Activated naive CD8-positive, alpha-beta T cell treated with anti-CD3 and anti-CD28 coated beads, Interleukin-2, amount 10 ng/mL, durations not matched to agents 7 days and 5 days (primary cell): ENCODE results near the gene PRSS21. TPM values are rescaled to one million over a fixed set of nuclear protein-coding genes. Genes with fewer than 3 reads are reported as not detected.

Experiments
- ATAC-seq: fragments of 150-1000 bp; cut with Tn5 transposase; one replicate; pipeline ENCODE4 v1.10.0; 2021; ENCODE audit warnings: low read depth, moderate library complexity
- POLR2A ChIA-PET: fragments of 350-600 bp; sonication (Branson Sonifier 250); formaldehyde crosslinking; loops from one replicate; lab custom pipeline; 2021; ENCODE audit warnings: antibody characterized with exemption; lab: Charles Lee
- DNase-seq: peaks from one replicate; pipeline ENCODE4 v3.0.0; 2021
- H3K27ac Mint-ChIP-seq: one replicate; pipeline ENCODE4 v1.8.0; 2022; ENCODE audit warnings: mild to moderate bottlenecking, mixed read lengths
- H3K27me3 Mint-ChIP-seq: one replicate; pipeline ENCODE4 v1.8.0; 2022; ENCODE audit warnings: mild to moderate bottlenecking, moderate library complexity, mixed read lengths
- H3K36me3 Mint-ChIP-seq: one replicate; pipeline ENCODE4 v1.8.0; 2021; ENCODE audit warnings: mild to moderate bottlenecking, mixed read lengths
- H3K4me1 Mint-ChIP-seq: one replicate; pipeline ENCODE4 v1.8.0; 2021; ENCODE audit warnings: mixed read lengths
- H3K4me3 Mint-ChIP-seq: one replicate; pipeline ENCODE4 v1.8.0; 2022; ENCODE audit warnings: mild to moderate bottlenecking, moderate library complexity, mixed read lengths
- H3K9me3 Mint-ChIP-seq: one replicate; pipeline ENCODE4 v1.8.0; 2021; ENCODE audit warnings: mixed read lengths
- total RNA-seq, 2 experiments: library from RNA; stranded (reverse); gene quantifications; one replicate each; pipeline ENCODE4 v1.2.3, GENCODE V29; 2021

Gene PRSS21
- total RNA-seq, 2 experiments from 2014 or later = 5.6 to 6.9 TPM

DNA sequence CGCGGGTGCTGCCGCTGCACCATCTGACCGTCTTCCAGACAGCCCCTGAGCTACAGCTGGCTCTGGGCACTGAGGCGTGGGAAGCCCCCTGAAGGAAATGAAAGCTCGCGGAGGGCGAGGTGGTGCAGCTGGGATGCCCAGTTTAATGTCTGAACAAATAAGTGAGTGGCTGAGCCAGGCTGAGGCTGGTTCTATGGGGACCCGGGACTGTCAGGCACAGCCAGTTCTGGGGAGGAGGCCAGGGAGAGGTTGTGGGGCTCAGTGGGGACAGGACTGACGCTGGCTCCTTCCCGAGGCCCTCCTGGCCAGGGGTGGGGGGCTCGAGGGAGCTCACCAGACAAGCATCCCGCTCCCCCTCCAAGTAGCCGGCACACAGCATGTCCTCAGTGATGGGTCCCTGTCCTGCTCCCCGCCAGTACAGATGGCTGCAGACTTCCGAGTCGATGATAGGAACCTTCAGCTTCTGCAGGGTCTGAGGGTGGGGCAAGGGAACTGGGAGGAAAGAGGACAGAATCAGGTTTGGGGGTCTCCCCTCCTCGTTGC, 36.6 kb downstream of the PRSS21 start:
- no peaks in the 10 kb centered on the region for H3K36me3 Mint-ChIP-seq
- DNase-seq (no peak), ATAC-seq (no peak)
- H3K27ac Mint-ChIP-seq = no peak overlapping the region
- peaks cover 3% of the 10 kb centered on the region for H3K4me1 Mint-ChIP-seq
- no peak overlapping the region for H3K4me3 Mint-ChIP-seq
- H3K27me3 Mint-ChIP-seq = peaks cover 13% of the 10 kb centered on the region
- H3K9me3 Mint-ChIP-seq = peaks cover 12% of the 10 kb centered on the region
- POLR2A ChIA-PET = interaction anchor here (0.6 to 1.2 kb wide), 3 partner anchors 15 to 1765 kb away, joined by 3 to 5 read pairs (median 4); no protein-coding TSS in a partner anchor

DNA sequence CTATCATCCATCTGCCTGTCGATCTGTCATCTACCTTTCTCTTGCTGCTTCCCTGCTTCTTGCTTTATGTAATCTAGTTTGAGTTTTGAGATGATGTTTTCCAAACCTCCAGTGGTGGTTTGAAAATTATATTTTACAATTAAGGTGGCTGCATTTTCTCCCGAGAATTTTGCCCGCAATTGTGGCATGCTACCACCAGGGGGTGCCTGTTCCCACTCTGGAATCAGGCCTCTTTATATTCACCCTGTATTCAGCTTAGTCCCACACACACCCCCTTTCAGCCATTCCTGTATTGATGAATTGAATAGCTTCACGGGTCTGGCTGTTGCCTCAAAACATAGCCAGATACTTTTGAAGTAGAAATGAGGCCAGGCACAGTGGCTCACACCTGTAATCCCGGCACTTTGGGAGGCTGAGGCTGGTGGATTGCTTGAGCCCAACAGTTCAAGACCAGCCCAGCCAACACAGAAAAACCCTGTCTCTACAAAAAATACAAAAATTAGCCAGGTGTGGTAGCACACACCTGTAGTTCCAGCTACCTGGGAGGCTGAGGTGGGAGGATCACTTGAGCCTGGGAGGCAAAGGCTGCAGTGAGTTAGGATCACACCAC, 37.8 kb downstream of the PRSS21 start:
- no peak for DNase-seq
- POLR2A ChIA-PET = no interaction called here

GRCh38 chr16:2855536-2855935, 38.5 kb downstream of the PRSS21 start:
- Mint-ChIP-seq H3K27ac (no peak overlapping the region), H3K4me1 (peaks cover 3% of the 10 kb centered on the region), H3K9me3 (peaks cover 12% of the 10 kb centered on the region), H3K36me3 (no peaks in the 10 kb centered on the region), H3K4me3 (no peak overlapping the region), H3K27me3 (peaks cover 10% of the 10 kb centered on the region)
- POLR2A ChIA-PET = no interaction called here
- ATAC-seq (no peak), DNase-seq (no peak)

More for the DNA sequence above, 37.8 kb downstream of the PRSS21 start:
- peaks cover 12% of the 10 kb centered on the region for H3K9me3 Mint-ChIP-seq
- H3K36me3 Mint-ChIP-seq = no peaks in the 10 kb centered on the region
- no peak overlapping the region for H3K4me3 Mint-ChIP-seq
- peaks cover 3% of the 10 kb centered on the region for H3K4me1 Mint-ChIP-seq
- H3K27ac Mint-ChIP-seq = no peak overlapping the region
- H3K27me3 Mint-ChIP-seq = peaks cover 12% of the 10 kb centered on the region
- no peak for ATAC-seq

GRCh38 chr16:2856061-2856670, 39.1 kb downstream of the PRSS21 start:
- peaks cover 8% of the 10 kb centered on the region for H3K27me3 Mint-ChIP-seq
- no peak for DNase-seq
- H3K9me3 Mint-ChIP-seq = peaks cover 13% of the 10 kb centered on the region
- no peak overlapping the region for H3K4me3 Mint-ChIP-seq
- no peaks in the 10 kb centered on the region for H3K36me3 Mint-ChIP-seq
- H3K27ac Mint-ChIP-seq = no peak overlapping the region
- POLR2A ChIA-PET = no interaction called here
- peaks cover 3% of the 10 kb centered on the region for H3K4me1 Mint-ChIP-seq
- no peak for ATAC-seq

DNA sequence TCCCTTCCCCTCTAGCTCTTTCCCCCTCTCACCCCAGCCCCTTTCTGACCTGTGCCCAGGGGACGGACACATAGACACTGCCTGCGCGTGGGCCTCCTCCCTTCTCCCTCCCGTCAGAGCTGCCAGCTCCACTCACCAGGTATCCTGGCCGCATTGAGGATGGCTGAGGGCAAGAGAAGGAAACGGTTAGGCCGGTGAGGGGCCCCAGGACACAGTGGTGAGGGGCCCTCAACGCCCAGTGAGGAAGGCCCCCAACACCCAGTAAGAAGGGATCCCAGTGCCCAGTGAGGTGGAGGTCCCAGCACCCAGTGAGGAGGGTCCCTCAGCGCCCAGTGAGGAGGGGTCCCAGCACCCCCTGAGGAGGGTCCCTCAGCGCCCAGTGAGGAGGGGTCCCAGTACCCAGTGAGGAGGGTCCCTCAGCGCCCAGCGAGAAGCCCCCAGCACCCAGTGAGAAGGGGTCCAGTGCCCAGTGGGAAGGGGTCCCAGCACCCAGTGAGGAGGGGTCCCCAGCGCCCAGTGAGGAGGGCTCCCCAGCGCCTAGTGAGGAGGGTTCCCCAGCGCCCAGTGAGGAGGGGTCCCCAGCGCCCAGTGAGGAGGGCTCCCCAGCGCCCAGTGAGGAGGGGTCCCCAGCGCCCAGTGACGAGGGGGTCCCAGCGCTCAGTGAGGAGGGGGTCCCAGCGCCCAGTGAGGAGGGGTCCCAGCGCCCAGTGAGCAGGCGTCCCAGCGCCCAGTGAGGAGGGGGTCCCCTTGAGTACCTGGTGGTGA, 39.8 kb downstream of the PRSS21 start:
- Mint-ChIP-seq H3K4me1 (peaks cover 3% of the 10 kb centered on the region), H3K27ac (no peak overlapping the region), H3K36me3 (no peaks in the 10 kb centered on the region), H3K9me3 (peaks cover 15% of the 10 kb centered on the region), H3K27me3 (peaks cover 8% of the 10 kb centered on the region), H3K4me3 (no peak overlapping the region)
- ATAC-seq (no peak), DNase-seq (no peak)
- POLR2A ChIA-PET = no interaction called here

- H3K4me3 Mint-ChIP-seq = peak within 1 kb of the TSS; percentile 71
- H3K36me3 Mint-ChIP-seq = no peaks in the 10 kb centered on the region
- ATAC-seq (peak; percentile 11), DNase-seq (no peak)
- peaks cover 8% of the 10 kb centered on the region for H3K27me3 Mint-ChIP-seq
- POLR2A ChIA-PET = no interaction called here
- H3K9me3 Mint-ChIP-seq = peaks cover 15% of the 10 kb centered on the region
- H3K4me1 Mint-ChIP-seq = peaks cover 3% of the 10 kb centered on the region
- peak within 1 kb of the TSS; percentile 69 for H3K27ac Mint-ChIP-seq
Measured at GRCh38 chr16:2857451-2858244, 40.6 kb downstream of the PRSS21 start, which contains the start of gene PRSS22. Gene PRSS22, minus strand, starts transcription at chr16:2858170. Its CDS starts 66 bp downstream, at chr16:2858104.

DNA sequence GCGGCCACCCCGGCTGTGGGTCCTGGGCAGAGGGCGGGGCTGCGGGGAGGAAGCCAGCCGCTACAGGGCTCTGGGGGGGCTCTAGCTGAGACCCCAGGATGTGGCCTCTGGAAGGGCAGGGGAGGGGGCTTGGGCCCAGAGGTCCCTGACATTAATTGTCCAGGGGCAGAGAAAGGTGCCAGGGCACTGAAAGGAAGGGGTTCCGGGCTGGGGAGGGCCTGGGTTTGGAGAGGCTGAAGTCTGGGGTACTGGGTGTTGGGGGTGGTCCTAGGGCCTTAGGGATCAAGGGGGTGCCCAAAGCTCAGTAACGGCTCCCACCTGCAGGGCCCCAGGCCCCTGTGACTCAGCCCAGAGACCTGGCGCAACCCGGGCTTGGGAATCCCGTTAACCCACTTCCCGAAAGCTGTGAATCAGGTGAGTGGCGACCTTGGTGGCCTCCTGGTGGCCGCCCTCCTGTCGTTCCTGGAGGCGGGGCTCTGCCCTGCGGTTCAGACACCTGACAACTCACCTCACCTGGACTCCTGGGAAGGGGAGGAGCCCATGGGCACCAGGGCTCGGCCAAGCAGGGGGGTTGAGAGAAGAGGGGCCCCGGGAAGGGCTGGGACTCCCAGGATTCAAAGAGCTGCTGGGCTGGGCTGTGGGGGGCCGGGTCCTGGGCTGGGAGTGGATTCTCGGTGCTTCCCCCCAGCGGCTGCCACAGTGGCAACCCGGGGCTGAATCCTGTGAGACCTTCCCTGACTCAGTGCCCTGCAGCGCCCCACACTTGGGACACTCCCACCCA, 41.4 kb downstream of the PRSS21 start:
- H3K9me3 Mint-ChIP-seq = peaks cover 15% of the 10 kb centered on the region
- no peak overlapping the region for H3K4me3 Mint-ChIP-seq
- DNase-seq (no peak), ATAC-seq (no peak)
- no peaks in the 10 kb centered on the region for H3K36me3 Mint-ChIP-seq
- H3K4me1 Mint-ChIP-seq = peaks cover 3% of the 10 kb centered on the region
- POLR2A ChIA-PET = interaction anchor here (0.5 kb wide), 1 partner anchor 62 kb away, joined by 3 read pairs; no protein-coding TSS in a partner anchor
- H3K27me3 Mint-ChIP-seq = peaks cover 8% of the 10 kb centered on the region
- H3K27ac Mint-ChIP-seq = no peak overlapping the region

GRCh38 chr16:2859686-2860265, 42.7 kb downstream of the PRSS21 start:
- POLR2A ChIA-PET = interaction anchor here (1.3 kb wide), 1 partner anchor 30 kb away, joined by 3 read pairs; the partner anchor contains the start of gene ZG16B
- H3K4me3 Mint-ChIP-seq = no peak overlapping the region

DNA sequence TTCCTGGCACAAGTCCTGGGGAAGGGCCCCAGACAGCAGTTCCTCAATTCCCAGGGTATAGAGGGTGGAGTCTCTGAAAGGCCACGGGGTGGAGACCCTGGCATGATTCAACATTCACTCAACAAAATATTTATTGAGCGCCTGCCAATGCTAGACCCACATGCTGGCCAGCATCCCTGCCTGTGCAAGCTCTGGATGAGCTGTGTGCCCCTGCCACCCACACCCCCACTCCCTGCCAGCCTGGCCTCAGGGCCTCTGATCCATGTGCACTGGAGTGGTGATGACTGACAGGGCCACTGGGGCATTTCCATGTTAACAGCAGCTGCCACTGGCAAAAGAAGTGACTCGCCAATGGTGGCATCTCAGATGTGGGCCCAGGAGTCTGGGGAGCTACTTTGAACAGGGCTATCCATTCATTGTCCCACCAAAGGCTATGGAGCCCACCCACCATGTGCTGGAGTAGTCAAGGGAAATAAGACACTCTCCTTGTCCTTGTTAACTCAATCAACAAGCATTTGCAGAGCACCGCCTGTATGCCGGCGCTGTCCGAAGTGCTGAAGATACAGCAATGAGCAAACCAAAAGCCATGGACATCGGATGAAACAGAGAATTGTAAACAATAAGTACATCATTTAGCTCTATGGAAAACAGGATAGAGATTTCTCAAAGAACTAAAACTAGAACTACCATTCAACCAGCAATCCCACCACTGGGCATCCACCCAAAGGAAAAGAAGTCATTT, 44.0 kb downstream of the PRSS21 start:
- DNase-seq = no peak
- Mint-ChIP-seq H3K4me1 (peaks cover 5% of the 10 kb centered on the region), H3K27me3 (peaks cover 10% of the 10 kb centered on the region), H3K36me3 (no peaks in the 10 kb centered on the region), H3K4me3 (no peak overlapping the region), H3K27ac (no peak overlapping the region), H3K9me3 (peaks cover 6% of the 10 kb centered on the region)
- POLR2A ChIA-PET = interaction anchor here (0.7 kb wide), 1 partner anchor 50 kb away, joined by 3 read pairs; no protein-coding TSS in a partner anchor
- ATAC-seq = no peak

More at GRCh38 chr16:2859686-2860265, 42.7 kb downstream of the PRSS21 start:
- ATAC-seq (no peak), DNase-seq (no peak)
- H3K9me3 Mint-ChIP-seq = peaks cover 8% of the 10 kb centered on the region
- H3K36me3 Mint-ChIP-seq = no peaks in the 10 kb centered on the region
- no peak overlapping the region for H3K27ac Mint-ChIP-seq
- peaks cover 5% of the 10 kb centered on the region for H3K4me1 Mint-ChIP-seq
- H3K27me3 Mint-ChIP-seq = peaks cover 10% of the 10 kb centered on the region

DNA sequence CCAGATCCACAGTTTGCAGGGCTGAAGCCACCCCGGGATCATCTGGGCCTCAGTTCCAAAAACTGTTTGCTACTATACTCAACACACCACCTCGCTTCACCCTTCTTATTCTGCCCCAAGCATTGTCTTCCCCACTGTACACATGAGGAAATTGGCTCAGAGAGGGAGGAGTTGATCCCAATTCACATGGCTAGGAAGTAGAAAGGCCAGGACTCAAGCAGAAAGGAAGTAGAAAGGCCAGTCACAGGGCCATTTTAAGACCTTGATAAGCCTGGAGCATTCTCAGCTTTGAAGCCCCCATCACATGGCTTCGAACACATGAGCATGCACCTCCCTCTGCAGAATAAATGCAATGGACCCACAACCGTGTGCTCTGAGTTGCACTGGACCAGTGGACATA, 48.6 kb downstream of the PRSS21 start:
- no peak overlapping the region for H3K4me3 Mint-ChIP-seq
- POLR2A ChIA-PET = interaction anchor here (0.5 kb wide), 1 partner anchor 39 kb away, joined by 3 read pairs; no protein-coding TSS in a partner anchor

GRCh38 chr16:2866431-2866830, 49.4 kb downstream of the PRSS21 start:
- ATAC-seq = no peak
- Mint-ChIP-seq H3K9me3 (no peaks in the 10 kb centered on the region), H3K27me3 (peaks cover 2% of the 10 kb centered on the region), H3K4me3 (peak overlapping the region; percentile 10), H3K36me3 (no peaks in the 10 kb centered on the region), H3K27ac (no peak overlapping the region), H3K4me1 (peaks cover 19% of the 10 kb centered on the region)
- POLR2A ChIA-PET = no interaction called here
- no peak for DNase-seq

More for the DNA sequence above, 48.6 kb downstream of the PRSS21 start:
- Mint-ChIP-seq H3K4me1 (peaks cover 19% of the 10 kb centered on the region), H3K36me3 (no peaks in the 10 kb centered on the region), H3K9me3 (peaks cover 3% of the 10 kb centered on the region), H3K27ac (no peak overlapping the region), H3K27me3 (peaks cover 2% of the 10 kb centered on the region)
- DNase-seq = no peak
- ATAC-seq = no peak
